SK-N-SH treated with all-trans-retinoic acid at 6 μM for 48 hours (cell line): ENCODE data around the gene TRABD.

Experiments used
- ATAC-seq: fragments of 200-7000 bp; cut with Tn5 transposase; 3 replicates; pipeline ENCODE4 v1.9.1; 2020; ENCODE audit warnings: mild to moderate bottlenecking, moderate library complexity
- ARNTL ChIP-seq: fragments of 450-650 bp; formaldehyde crosslinking; IDR thresholded peaks from 2 replicates; pipeline ENCODE4 v1.5.0; 2020; ENCODE audit warnings: low read depth, mild to moderate bottlenecking, moderate library complexity, borderline replicate concordance
- BACH2 ChIP-seq: fragments of 250-450 bp; sonication (Bioruptor Pico); IDR thresholded peaks from 2 replicates; pipeline ENCODE4 v1.9.0; 2021; ENCODE audit warnings: mild to moderate bottlenecking, borderline replicate concordance
- CREB5 ChIP-seq: fragments of 250-450 bp; sonication (Bioruptor Pico); IDR thresholded peaks from 2 replicates; pipeline ENCODE4 v1.5.1; 2020; ENCODE audit warnings: low read depth, mild to moderate bottlenecking, moderate library complexity
- CSDC2 ChIP-seq: fragments of 250-450 bp; sonication (Bioruptor Pico); IDR thresholded peaks from 2 replicates; pipeline ENCODE4 v1.5.0; 2020; ENCODE audit warnings: mild to moderate bottlenecking, moderate library complexity
- CSRNP3 ChIP-seq: fragments of 250-450 bp; sonication (Bioruptor Pico); IDR thresholded peaks from 2 replicates; pipeline ENCODE4 v1.5.1; 2021; ENCODE audit warnings: mild to moderate bottlenecking, moderate library complexity
- ESRRG ChIP-seq: fragments of 250-450 bp; sonication (Bioruptor Pico); IDR thresholded peaks from 2 replicates; pipeline ENCODE4 v1.6.1; 2021; ENCODE audit warnings: mild to moderate bottlenecking
- GLIS3 ChIP-seq: fragments of 250-450 bp; sonication (Bioruptor Pico); IDR thresholded peaks from 2 replicates; pipeline ENCODE4 v1.5.0; 2020; ENCODE audit warnings: mild to moderate bottlenecking, moderate library complexity
- ISL1 ChIP-seq: fragments of 250-450 bp; sonication (Bioruptor Pico); IDR thresholded peaks from 2 replicates; pipeline ENCODE4 v2.1.2; 2022; ENCODE audit warnings: mild to moderate bottlenecking, moderate library complexity
- OSR1 ChIP-seq: fragments of 250-450 bp; sonication (Bioruptor Pico); IDR thresholded peaks from 2 replicates; pipeline ENCODE4 v1.8.0; 2022; ENCODE audit warnings: moderate library complexity, mild to moderate bottlenecking, inconsistent platforms
- PATZ1 ChIP-seq: fragments of 250-450 bp; sonication (Bioruptor Pico); IDR thresholded peaks from 2 replicates; pipeline ENCODE4 v1.8.0; 2020; ENCODE audit warnings: mild to moderate bottlenecking, moderate library complexity, borderline replicate concordance
- PPARA ChIP-seq: fragments of 250-450 bp; sonication (Bioruptor Pico); IDR thresholded peaks from 2 replicates; pipeline ENCODE4 v1.5.0; 2020; ENCODE audit warnings: mild to moderate bottlenecking, borderline replicate concordance
- SNAI2 ChIP-seq: fragments of 250-450 bp; sonication (Bioruptor Pico); IDR thresholded peaks from 2 replicates; pipeline ENCODE4 v1.5.0; 2020; ENCODE audit warnings: mild to moderate bottlenecking, moderate library complexity
- TCF4 ChIP-seq: fragments of 250-450 bp; sonication (Bioruptor Pico); IDR thresholded peaks from 2 replicates; pipeline ENCODE4 v1.8.0; 2021; ENCODE audit warnings: mild to moderate bottlenecking, moderate library complexity, borderline replicate concordance
- TOX ChIP-seq: fragments of 250-450 bp; sonication (Bioruptor Pico); IDR thresholded peaks from 2 replicates; pipeline ENCODE4 v1.8.0; 2021; ENCODE audit warnings: mild to moderate bottlenecking, moderate library complexity, borderline replicate concordance
- TSHZ2 ChIP-seq: fragments of 250-450 bp; sonication (Bioruptor Pico); IDR thresholded peaks from 2 replicates; pipeline ENCODE4 v1.5.0; 2020; ENCODE audit warnings: mild to moderate bottlenecking, moderate library complexity
- ZC3H10 ChIP-seq: fragments of 250-450 bp; sonication (Bioruptor Pico); IDR thresholded peaks from 2 replicates; pipeline ENCODE4 v1.5.1; 2021; ENCODE audit warnings: mild to moderate bottlenecking, moderate library complexity
- ZFP3 ChIP-seq: fragments of 250-450 bp; sonication (Bioruptor Pico); IDR thresholded peaks from 2 replicates; pipeline ENCODE4 v1.5.0; 2020; ENCODE audit warnings: mild to moderate bottlenecking, moderate library complexity
- ZFP30 ChIP-seq: fragments of 450-650 bp; formaldehyde crosslinking; IDR thresholded peaks from 2 replicates; pipeline ENCODE4 v1.5.0; 2022; ENCODE audit warnings: mild to moderate bottlenecking, moderate library complexity
- ZNF565 ChIP-seq: fragments of 450-650 bp; formaldehyde crosslinking; conservative IDR thresholded peaks from 2 replicates; pipeline ENCODE4 v1.5.0; 2020; ENCODE audit warnings: low read depth, mild to moderate bottlenecking, moderate library complexity
- ZNF70 ChIP-seq: fragments of 450-650 bp; formaldehyde crosslinking; IDR thresholded peaks from 2 replicates; pipeline ENCODE4 v1.5.0; 2020; ENCODE audit warnings: mild to moderate bottlenecking, moderate library complexity
- ZNF8 ChIP-seq: fragments of 450-650 bp; formaldehyde crosslinking; IDR thresholded peaks from 2 replicates; pipeline ENCODE4 v1.5.0; 2020; ENCODE audit warnings: mild to moderate bottlenecking, moderate library complexity

Gene TRABD

GRCh38 chr22:50141462-50141861 is 44.3 kb upstream of the TRABD start:
- no peak for ATAC-seq
- TF ChIP-seq ZFP30 = no peak
- TF ChIP-seq CSRNP3 (CRISPR knock-in tag) = no peak
- no peak for TF ChIP-seq PATZ1 (CRISPR knock-in tag)
- no peak for TF ChIP-seq TCF4 (CRISPR knock-in tag)
- TF ChIP-seq ZFP3 = no peak
- no peak for TF ChIP-seq ARNTL (CRISPR knock-in tag)

GRCh38 chr22:50141891-50142363 is 43.8 kb upstream of the TRABD start:
- no peak for TF ChIP-seq PPARA
- no peak for TF ChIP-seq CSDC2 (CRISPR knock-in tag)
- no peak for TF ChIP-seq TOX (CRISPR knock-in tag)
- TF ChIP-seq ZNF70 (CRISPR knock-in tag) = no peak
- TF ChIP-seq ISL1 (CRISPR knock-in tag) = no peak
- TF ChIP-seq ZNF8 (CRISPR knock-in tag) = no peak
- no peak for TF ChIP-seq ESRRG (CRISPR knock-in tag)
- TF ChIP-seq CSRNP3 (CRISPR knock-in tag) = no peak
- TF ChIP-seq TCF4 (CRISPR knock-in tag) = no peak
- TF ChIP-seq TSHZ2 (CRISPR knock-in tag) = no peak
- no peak for TF ChIP-seq SNAI2 (CRISPR knock-in tag)
- TF ChIP-seq BACH2 (CRISPR knock-in tag) = no peak
- no peak for TF ChIP-seq ZC3H10 (CRISPR knock-in tag)
- TF ChIP-seq, all 23 proteins: peak for 0
- ATAC-seq = no peak

GRCh38 chr22:50143096-50143495 is 42.6 kb upstream of the TRABD start:
- TF ChIP-seq OSR1 (CRISPR knock-in tag) = no peak
- no peak for TF ChIP-seq ZNF70 (CRISPR knock-in tag)
- no peak for TF ChIP-seq GLIS3 (CRISPR knock-in tag)
- TF ChIP-seq PATZ1 (CRISPR knock-in tag) = no peak
- no peak for TF ChIP-seq ZNF565 (CRISPR knock-in tag)
- no peak for TF ChIP-seq ARNTL (CRISPR knock-in tag)
- TF ChIP-seq ESRRG (CRISPR knock-in tag) = no peak
- TF ChIP-seq CREB5 (CRISPR knock-in tag) = no peak
- no peak for TF ChIP-seq TSHZ2 (CRISPR knock-in tag)
- TF ChIP-seq, all 23 proteins: peak for 0
- no peak for ATAC-seq
